CD4-positive, alpha-beta T cell treated with Interleukin-4 for 1 hour (primary cell): Measurements from ENCODE around the gene POLH.
"Not testable (repeated sequence)": the region's sequence is repeated elsewhere in the genome, so short reads cannot be mapped to it uniquely, and the experiment has no call there.

ENCODE experiments used
- DNase-seq, 2 donors: peaks; one replicate each; pipeline ENCODE4 v3.0.0-alpha.2; 2020 to 2022

POLH gene

DNA sequence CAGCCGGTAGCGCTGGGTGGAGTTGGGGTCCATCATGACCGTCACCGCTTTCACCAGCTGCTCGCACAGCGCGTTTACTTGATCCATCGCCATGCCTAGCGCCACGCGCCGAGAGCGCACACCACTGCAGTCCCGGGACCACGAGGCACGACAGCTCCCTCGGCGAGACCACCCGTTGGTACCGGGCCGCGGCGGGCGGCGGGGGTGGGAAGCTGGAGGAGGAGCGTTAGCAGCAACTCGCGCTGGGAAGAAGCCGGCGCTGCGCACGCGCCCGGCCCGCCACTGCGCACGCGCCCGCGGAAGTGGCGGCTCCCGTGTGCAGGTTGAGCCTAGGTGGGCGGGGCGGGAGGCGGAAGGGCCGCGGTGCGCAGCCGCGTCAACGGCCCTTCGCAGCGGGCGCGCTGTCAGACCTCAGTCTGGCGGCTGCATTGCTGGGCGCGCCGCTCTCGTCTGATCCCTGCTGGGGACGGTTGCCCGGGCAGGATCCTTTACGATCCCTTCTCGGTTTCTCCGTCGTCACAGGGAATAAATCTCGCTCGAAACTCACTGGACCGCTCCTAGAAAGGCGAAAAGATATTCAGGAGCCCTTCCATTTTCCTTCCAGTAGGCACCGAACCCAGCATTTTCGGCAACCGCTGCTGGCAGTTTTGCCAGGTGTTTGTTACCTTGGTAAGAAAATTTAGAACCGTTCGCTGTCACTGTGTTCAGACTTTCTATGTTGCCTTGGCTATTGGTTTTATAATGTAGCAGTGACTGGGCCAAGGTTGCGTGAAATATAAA, at the start of gene POLH, which contains the start of gene XPO5:
TSS of gene POLH (plus strand) at position 414 of the 780 bp plus-strand sequence. CDS start 6,135 bp downstream, outside the sequence.
TSS of gene XPO5 (minus strand) at position 267 of the 780 bp plus-strand sequence. CDS start at position 93, 174 bp downstream.
- peak; percentile 92 for DNase-seq

DNA sequence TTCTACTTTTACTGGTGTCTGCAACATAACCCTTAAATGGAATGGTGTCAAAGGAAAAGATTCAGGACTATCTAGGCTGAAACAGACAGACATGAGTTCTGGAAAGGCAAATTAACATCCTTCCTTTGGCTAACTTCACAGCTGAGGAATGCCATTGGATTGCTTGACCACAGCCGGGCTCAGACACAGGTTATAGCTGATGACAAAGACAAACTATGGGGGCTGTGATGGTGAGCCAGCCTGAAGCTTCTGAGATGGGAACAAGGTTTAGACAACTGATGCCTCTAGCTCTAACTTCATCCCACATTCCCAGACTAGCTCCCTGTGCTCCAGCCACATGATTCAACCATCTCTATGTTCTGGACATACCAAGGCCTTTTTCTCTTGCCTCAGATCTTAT, 43.8 kb upstream of the POLH start:
- no peak for DNase-seq

DNA sequence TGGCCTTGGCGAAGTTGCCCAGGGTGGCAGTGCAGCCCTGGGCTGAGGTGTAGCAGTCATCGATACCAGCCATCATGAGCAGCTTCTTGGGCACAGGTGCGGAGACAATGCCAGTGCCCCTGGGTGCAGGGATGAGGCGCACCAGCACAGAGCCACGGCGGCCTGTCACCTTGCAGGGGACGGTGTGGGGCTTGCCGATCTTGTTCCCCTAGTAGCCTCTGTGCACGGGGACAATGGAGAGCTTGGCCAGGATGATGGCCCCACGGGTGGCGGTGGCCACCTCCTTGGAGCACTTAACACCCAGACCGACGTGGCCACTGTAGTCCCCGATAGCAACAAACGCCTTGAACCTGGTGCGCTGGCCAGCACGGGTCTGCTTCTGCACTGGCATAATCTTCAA, 37.0 kb upstream of the POLH start:
- DNase-seq = not testable (repeated sequence)

DNA sequence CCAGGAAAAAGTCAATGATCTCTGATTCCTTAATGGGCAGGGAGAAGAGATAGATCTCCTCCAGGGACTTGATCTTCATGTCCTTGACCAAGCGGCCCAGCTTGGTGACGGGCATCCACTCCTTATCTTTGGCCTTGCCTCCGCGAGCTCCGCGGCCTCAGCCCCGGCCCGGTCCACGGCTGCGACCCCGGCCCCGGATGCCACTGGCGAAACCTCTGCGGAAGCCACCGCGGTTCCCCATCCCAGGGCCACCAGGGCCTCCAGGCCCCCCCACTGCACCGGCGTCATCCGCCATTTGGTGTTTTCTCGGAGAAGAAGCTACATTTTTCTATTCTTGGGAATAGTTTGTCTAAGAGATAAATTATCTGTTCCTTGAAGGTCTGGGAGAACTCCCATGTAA, 36.6 kb upstream of the POLH start:
- not testable (repeated sequence) for DNase-seq

DNA sequence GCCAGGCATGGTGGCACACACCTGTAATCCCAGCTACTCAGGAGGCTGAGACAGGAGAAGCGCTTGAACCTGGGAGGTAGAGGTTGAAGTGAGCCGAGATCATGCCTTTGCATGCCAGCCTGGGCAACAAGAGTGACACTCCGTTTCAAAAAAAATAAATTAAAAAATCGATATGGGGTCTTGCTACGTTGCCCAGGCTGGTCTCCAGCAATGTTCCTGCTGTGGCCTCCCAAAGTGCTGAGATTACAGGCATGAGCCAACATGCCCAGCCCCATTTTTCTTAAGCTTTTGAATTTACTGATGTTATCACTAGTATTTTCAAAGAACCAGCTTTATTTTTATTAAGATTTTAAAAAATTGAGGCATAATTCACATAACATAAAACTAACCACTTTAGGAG, 35.5 kb upstream of the POLH start:
- DNase-seq = no peak

DNA sequence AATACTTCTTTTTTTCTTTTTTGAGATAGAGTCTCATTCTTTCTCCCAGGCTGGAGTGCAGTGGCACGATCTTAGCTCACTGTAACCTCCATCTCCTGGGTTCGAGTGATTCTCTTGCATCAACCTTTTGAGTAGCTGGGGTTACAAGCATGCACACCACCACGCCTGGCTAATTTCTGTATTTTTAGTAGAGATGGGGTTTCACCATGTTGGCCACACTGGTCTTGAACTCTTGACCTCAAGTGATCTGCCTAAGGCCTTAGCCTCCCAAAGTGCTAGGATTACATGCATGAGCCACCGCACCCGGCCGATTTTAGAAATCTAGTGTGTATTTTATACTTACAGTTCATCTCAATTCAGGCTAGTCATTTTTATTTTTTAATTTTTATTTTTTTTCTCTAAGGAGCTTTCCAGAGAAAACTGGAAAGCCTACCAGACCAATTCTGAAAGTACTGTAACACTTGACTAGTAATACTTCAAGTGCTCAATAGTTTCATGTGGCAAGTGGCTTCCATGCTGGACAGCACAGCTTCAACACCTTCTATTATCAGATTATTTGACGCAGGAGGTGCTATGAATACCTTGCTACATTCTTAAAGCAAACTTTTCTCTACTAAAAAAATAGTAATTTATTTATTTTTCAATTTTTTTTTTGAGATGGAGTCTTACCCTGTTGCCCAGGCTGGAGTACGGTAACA, 34.1 kb upstream of the POLH start:
- DNase-seq = no peak

DNA sequence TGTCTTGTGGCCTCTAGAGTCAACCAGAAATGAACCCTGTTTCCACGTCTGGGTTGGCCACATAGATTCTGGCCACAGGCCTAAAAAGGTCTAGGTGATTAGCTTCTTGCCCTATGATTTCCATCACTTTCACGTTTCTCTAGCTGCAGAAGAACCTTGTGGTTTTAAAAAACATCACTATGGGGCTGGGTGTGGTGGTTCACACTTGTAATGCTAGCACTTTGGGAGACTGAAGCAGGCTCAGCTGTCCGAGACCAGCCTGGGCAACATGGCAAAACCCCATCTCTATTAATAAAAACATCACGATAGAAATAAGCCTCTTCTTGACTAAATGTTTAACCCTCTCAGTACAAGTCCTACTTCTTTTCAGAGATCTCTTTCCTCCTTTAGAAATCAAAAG, 31.5 kb upstream of the POLH start:
- DNase-seq = peak in 1 of 2 donors; percentile 7

DNA sequence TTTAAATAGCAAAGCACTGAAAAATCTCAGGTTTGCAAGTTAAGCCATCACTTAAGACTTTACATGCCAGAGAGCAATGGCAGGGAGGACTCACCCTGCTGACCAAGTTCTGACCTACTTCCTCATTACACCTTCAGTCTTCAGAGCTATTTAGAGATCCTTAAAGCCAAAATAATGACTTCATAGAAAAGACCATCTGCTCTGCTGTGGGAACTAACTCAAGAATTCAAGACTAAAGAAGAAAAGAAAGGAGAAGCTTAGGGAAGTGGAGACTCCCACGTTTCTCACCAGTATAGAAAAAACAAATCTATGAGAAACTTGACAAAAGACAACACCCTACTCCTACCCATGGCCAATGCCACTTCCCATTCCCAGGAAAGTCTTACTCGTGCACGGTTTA, 28.8 kb upstream of the POLH start:
- DNase-seq = no peak

DNA sequence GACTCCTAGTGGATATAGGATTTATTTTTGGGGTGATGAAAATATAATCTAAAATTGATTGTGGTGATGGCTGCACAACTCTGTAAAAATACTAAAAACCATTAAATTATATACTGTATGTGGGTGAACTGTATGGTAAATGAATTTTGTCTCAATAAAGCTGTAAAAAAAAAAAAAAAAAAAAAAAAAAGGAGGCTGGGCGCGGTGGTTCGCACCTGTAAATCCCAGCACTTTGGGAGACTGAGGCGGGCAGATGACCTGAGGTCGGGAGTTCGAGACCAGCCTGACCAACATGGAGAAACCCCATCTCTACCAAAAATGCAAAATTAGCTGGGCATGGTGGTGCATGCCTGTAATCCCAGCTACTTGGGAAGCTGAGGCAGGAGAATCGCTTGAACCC, 18.4 kb upstream of the POLH start:
- DNase-seq = not testable (repeated sequence)

DNA sequence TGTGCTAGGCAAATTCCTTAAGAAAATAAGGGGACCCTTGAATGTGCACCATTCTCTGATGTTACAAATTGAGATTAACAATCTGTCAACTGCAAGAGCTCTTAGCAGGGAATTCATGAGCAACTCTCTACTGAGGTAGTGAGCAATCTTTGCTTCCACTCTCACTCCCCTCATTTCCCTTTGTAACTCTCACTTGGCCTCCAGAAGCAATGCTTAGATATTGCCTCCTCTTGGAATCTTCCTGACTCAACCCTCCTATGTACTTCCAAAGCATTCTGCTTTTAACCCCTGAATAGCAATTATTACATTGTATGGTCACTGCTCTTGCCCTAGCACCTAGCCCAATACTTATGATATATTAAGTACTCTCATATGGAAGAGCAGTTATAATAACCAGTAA, 16.7 kb upstream of the POLH start:
- DNase-seq = no peak

DNA sequence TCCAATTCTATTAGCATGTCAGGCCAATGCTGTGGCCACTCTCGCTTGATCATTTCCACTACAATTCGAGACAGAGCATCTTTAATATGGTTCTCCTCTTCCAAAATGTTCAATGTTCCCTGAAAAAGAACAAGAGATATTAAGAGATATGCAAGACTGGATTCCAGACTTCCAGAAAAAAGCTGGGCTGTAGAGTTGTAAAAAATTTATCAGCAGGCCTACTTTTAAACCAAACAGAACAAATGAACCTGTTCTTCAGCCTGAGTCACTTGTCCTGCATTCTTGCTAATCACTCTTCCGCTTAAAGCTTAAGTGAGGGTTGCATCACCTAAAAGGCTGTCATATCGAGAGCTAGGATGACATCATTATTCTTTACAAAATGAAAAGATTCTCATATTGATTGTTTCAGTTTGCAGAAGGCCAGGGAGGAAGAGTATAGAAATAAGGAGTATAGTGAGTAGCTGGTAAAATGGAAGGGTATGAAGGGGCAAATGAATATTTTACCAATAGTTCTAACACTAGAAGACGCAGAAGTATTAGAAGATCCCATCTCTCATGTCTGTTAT, 5.0 kb upstream of the POLH start:
- DNase-seq = no peak

DNA sequence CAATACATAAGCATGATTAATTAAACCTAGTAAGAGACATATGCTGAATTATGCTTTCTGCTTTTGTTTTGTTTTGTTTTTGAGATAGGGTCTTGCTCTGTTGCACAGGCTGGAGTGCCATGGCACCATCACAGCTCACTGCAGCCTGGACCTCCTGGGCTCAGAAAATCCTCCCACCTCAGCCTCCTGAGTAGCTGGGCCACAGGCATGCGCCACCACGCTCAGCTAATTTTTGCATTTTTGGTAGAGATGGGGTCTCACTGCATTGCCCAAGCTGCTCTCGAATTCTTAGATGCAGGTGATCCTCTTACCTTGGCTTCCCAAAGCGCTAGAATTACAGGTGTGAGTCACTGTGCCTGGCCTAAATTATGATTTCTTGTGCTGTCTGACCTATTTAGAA, 4.0 kb upstream of the POLH start:
- no peak for DNase-seq

DNA sequence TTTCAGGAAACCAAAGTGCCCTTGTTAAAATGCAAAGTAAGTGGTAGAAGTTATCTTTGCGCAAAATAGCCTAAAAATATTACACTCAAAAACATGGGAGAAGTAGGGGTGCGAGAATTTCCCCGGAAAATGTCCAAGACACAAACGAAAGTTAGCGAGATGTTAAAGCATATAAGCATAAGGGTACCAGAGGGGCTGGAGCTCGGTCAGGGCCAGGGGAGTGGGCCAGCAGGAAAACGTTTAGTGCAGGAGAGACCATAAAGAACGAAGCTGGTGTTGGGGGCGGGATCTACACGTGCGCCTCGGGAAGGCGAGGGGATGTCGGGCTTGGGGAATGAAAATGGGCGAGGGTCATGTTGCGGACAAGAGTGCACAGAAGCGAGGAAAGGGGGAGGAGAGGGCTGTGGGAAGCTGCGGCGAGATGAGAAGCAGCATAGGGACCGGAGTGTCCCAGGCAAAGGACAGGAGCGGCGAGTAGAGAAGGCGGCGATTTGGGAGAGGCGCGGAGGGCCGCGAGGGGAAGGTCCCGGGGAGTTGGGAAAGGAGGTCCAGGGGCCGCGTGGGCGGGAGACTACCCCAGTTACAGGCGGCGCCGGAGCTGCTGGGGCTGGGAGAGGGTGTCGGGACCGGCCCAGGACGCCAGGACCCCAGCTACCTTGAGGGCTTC, 747 bp upstream of the POLH start:
- no peak for DNase-seq

DNA sequence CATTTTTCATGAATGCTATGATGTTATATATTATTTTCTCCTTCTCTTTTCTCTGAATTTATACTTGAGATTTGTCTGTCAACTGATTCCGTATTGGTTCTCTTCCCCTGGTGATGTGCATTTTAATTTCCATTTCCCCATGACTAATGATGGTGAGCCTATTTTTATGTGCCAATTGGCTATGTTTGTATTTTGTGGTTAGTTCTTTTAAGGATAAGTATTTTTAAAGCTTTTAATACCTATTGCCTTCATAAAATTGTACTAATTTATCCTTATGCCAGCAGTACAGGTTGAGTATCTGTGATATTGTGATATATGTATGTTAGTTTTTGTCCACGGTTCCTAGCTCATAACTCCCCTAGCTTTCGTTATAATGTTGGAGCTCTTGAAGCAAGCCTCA, 2.8 kb downstream of the POLH start:
- no peak for DNase-seq

DNA sequence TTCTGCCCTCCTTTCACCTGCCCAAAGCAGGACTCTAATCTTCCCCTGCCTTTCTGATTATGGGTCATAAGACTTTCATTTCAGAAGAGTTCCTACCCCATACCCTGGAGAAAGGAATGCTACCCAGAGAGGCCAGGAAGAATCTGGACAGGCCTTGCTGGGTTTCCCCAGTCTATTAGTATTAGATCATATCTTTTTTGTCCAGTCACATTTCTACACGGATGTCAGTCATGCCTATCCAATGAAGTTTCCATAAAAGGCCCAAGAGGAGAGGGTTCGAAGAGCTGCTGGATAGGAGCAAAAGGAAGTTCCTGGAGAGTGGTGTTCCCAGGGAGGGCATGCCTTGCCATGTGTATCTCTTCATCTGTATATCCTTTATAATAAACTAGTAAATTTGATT, 3.2 kb downstream of the POLH start:
- no peak for DNase-seq

DNA sequence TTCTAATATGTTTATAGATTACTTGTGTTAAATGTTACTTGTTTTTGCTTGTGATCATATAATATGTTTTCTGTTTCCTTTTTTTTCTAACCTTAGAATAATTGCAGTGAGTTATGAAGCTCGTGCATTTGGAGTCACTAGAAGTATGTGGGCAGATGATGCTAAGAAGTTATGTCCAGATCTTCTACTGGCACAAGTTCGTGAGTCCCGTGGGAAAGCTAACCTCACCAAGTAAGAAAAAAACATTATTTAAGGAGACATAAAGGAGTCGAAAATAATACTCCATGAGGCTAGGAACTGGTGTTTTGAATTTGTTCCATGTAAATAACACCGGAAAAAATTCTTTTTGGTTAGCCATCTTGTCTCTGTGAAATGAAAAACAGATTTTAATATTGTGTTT, 6.9 kb downstream of the POLH start:
- no peak for DNase-seq

DNA sequence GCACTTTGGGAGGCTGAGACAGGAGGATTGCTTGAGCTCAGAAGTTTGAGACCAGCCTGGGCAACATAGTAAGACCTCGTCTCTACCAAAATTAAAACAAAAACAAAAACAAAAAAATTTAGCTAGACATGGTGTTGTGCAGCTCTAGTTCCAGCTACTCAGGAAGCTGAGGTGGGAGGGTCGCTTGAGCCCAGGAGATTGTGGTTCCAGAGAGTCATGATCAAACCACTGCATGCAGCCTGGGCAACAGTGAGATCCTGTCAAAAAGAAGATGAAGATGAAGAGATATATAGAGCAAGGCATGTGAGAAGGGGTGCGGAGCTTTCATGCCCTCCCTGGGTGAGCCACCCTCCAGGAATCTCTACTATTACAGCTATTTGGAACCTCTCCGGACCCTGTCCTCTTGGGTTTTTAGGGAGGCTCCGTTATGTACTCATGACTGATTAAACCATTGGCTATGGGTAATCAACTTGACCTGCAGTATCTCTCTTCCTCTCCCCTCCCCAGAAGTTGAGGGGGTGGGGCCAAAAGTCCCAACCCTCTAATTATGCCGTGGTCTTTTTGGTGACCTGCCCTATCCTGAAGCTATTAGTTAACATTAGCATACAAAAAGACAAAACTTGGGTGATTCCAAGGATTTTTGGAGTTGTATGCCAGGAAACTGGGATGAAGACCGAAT, 9.0 kb downstream of the POLH start:
- DNase-seq = peak in 1 of 2 donors; percentile 42

DNA sequence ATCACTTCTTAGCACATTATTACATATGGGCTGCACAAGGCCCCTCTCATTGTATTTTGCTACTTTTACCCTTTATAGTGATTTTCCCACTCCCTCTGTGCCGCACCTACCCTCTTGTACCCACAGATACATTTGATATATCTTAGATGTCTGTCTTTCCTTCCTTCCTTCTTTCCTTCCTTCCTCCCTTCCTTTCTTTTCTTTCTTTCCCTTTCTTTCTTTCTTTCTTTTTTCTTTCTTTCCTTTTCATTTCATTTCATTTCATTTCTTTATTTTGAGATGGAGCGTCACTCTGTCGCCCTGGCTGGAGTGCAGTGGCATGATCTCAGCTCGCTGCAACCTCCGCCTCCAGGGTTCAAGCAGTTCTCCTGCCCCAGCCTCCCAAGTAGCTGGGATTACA, 12.2 kb downstream of the POLH start:
- no peak for DNase-seq

DNA sequence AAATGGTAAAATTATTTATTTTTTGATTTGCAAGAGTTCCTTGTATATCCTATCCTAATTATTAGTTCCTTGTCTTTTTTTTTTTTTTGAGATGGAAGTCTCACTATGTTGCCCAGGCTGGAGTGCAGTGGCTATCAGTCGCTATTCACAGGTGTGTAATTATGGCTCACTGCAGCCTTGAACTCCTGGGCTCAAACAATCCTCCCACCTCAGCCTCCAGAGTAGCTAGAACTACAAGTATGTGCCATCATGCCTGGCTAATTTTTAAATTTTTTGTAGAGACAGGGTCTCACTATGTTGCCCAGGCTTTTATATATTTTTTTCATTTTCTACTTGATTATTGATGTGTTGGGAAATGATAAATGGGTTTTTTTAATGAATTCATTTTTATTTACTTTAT, 13.6 kb downstream of the POLH start:
- not testable (repeated sequence) for DNase-seq

DNA sequence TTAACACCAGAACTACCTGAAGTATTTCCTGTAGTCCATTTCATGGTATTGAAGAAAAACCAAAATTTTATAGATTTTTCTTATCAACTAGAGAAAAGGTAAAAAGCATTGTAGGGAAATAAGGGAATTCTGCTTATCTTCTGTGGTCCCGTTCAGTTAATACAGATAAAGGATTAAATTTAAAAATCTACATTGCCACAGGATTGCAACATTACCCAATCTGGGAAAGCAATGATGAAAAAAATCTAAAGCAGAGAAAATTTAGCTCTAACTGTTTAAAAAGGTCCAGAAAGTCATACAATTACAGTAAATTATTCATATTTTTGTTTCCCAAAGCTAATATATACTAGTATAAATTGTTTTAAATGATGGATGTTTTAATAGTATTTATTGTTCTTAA, 18.0 kb downstream of the POLH start:
- DNase-seq = no peak

DNA sequence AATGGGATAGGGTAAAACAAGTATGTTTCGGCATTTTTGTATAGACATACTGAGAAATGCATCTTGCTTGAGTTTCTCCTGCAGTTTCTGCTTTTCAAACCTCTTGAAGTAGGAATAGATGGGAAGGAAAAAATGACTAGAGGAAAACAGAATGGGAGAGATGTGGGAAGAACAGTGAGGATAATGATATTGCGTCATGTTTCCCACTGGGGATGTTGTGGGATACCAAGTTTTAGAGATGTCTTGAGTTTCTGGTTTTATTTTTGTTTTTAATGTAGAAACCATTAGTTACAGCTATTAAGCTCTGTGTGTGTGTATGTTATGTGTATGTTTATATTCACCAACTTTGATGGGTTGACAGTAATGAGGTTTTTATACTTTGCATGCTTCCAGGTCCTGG, 24.6 kb downstream of the POLH start:
- no peak for DNase-seq

DNA sequence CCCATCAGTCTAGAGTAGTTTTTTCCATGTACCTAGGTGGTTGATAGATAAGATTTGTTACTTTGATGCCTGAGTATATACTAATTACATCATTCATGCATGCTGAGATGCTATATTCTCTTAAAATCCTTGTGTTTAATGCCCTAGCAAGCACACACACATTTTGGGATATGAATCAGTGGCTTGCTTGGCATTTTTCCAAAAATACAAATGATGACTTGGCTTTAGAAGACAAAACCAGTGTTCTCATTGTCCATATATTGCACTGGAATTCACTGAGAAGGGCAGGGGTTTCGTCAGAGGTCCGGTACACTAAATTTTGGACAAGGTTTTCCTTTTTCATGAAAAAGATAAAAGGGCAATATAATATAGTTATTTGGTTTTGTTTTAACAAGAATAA, 28.2 kb downstream of the POLH start:
- no peak for DNase-seq

DNA sequence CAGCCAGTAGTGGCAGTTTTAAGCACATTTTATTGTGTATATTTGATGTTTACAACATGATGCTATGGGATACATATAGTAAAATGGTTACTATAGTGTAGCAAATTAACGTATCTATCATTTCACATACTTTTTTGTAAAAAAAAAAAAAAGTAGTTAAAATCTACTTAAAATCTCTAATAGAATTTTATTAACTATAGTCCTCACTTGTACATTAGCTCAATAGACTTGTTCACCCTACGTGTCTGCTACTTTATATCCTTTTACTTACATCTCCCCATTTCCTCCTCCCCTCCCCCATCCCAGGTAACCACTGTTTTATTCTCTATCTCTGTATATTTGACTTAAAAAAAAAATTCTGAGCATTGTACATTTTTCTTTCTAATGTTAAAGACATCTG, 30.0 kb downstream of the POLH start:
- no peak for DNase-seq
